ENCODE measurements around the gene NMNAT2.

DNA sequence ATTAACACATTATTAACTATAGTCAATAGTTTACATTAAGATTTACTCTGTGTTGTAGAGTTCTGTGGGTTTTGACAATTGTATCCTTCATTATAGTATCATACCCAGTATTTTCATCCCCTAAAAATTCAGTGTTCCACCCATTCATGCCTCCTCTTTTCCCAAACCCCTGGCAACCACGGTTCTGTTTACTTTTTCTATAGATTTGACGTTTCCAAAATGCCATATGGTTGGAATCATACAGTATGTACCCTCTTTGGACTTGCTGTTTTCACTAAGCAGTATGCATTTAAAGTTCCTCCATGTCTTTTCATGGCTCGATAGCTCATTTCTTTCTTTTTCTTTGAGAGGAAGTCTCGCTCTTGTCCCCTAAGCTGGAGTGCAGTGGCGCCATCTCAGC is 122.7 kb downstream of the NMNAT2 start:
- TF ChIP-seq, protein P1, sequence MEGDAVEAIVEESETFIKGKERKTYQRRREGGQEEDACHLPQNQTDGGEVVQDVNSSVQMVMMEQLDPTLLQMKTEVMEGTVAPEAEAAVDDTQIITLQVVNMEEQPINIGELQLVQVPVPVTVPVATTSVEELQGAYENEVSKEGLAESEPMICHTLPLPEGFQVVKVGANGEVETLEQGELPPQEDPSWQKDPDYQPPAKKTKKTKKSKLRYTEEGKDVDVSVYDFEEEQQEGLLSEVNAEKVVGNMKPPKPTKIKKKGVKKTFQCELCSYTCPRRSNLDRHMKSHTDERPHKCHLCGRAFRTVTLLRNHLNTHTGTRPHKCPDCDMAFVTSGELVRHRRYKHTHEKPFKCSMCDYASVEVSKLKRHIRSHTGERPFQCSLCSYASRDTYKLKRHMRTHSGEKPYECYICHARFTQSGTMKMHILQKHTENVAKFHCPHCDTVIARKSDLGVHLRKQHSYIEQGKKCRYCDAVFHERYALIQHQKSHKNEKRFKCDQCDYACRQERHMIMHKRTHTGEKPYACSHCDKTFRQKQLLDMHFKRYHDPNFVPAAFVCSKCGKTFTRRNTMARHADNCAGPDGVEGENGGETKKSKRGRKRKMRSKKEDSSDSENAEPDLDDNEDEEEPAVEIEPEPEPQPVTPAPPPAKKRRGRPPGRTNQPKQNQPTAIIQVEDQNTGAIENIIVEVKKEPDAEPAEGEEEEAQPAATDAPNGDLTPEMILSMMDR (IDR thresholded peaks at IDR 0.05) = no peak
- no peak for TF ChIP-seq POLR2A (IDR thresholded peaks at IDR 0.05)

Data from adrenal gland (tissue), 5 donors.